Putamen (tissue), 1 donor: ENCODE results near the gene ATP10A.
A peak's percentile ranks its signal among the peaks of the same experiment; 100 is the strongest.
"Not testable (repeated sequence)": the region's sequence is repeated elsewhere in the genome, so short reads cannot be mapped to it uniquely, and the experiment has no call there.

Experiments used
- DNase-seq: peaks from one replicate; pipeline ENCODE4 v3.0.0-alpha.2; 2016; ENCODE audit warnings: low spot score

ATP10A gene

DNA sequence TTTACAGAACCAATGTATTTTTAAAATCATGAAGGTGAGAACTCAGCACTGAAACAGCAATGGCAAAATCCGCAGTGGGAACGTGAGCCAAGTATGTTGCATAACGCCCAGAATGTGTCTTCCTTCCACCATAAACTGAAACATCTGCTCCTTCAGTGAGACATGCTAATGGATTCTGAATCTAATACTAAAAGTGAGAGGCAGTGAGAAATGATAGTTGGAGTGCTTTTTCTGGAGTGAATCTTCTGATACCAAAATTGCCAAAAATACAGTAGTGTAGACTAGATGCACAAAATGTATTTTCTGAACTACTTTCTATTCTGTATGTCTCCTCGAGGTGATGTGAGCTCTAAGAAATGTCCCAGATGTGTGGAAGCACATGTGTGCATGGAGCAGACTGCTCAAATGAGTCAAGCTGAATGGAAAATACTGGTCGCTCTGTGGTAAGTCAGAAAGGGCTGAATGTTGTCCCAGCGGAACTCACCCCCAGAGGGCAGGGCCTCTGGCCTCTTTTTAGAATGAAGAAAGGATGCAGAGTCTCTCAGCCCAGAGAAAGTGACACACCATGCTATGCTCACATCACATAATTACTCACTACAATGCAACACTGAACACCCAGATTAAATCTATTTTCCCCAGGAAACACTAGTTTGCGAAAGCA is 73.0 kb downstream of the ATP10A start:
- DNase-seq, result no peak

DNA sequence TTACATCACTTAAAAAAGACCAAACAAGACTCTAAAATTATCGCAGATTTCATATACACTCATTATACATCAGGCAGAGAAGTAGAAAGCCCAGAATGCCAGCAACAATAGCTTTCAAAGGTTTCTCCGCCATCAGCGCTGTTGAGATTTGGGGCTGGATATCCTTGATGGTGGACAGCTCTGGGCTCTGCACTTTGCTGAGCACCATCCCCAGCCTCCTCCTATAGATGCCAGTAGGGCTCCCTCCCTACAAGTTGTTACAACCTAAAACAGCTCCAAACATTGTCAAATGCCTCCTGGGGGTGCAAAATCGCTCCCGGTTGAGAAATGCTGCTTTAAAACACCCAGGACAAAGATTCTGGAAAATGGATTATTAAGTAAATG is 73.5 kb downstream of the ATP10A start:
- no peak for DNase-seq

DNA sequence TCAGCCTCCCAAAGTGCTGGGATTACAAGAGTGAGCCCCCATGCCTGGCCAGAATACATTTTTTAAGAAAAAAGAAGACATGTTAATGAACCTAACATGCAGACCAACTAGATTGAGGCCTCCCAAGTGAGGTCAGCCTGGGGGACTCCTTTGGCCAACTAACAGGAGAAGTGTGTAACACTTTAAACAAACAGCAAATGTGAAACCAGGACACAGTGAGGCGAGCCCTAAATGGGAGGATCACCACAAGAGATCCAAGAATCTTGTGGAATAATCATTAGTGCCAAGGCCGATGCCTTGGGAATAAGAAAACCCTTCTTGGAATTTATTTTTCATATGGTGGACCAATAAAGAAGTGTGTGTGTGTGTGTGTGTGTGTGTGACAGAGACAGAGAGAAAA is 73.9 kb downstream of the ATP10A start:
- no peak for DNase-seq

DNA sequence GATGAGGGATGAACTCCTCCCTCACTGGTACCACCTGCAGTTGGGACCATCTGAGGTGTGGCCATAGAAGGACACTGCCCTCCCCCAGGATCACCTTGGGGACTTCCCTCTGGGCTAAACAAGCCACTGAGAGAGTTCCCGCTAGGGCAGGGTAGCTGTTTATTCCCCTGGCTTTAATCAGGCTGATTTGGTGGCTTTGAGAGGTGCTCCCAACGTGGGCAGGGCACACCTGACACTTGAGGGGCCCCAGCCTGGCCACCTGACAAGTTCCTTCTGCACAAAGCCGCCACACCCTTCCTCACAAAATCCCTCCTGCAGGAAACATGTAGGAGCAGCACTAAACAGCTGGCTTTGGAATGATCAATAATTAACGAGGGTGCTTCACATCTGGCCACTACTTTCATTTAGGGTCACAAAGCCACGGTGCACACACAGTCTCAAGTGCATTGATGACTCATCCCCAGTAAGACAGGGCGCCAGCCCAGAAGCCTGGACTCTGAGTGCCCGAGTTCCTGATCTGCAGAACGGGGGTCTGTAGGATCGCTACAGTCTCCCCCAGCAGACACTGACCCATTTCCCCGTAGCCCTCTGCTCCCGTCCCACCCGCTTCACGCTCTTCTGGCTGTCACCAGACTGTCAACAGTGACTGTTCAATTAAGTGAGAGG is 75.1 kb downstream of the ATP10A start:
- no peak for DNase-seq

DNA sequence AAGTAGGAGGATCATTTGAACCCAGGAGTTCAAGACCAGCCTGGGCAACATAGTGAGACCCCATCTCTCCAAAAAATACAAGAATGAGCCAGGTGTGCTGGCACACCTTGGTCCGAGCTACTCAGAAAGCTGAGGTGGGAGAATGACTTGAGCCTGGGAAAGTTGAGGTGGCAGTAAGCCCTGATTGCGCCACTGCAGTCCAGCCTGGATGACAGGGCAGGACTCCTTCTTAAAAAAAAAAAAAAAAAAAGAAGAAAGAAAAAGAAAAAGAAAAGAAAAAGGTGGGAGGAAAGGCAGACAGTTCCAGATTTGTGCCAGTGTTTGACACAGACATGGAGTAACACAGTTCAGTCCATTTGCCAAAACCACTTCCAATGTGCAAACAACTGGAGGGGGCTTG is 75.7 kb downstream of the ATP10A start:
- DNase-seq, result no peak

DNA sequence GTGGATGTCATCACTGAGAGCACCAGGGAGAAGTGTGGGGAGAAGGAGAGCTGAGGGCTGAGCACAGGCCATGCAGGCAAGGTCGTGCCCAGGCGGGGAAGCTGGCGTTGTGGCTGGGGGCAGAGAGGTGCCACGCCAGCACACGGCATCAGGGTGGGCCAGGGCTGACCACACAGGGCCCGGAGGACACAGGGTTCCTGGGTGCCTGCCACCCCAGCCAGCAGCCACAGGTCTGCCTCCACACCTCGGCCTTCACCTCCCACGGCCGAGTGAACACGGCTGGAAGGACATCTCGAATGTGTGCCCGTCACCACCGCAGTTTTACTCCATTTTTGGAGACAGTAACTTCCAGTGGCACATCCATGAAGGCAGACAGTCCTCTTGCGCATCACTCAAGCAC is 77.1 kb downstream of the ATP10A start:
- no peak for DNase-seq

DNA sequence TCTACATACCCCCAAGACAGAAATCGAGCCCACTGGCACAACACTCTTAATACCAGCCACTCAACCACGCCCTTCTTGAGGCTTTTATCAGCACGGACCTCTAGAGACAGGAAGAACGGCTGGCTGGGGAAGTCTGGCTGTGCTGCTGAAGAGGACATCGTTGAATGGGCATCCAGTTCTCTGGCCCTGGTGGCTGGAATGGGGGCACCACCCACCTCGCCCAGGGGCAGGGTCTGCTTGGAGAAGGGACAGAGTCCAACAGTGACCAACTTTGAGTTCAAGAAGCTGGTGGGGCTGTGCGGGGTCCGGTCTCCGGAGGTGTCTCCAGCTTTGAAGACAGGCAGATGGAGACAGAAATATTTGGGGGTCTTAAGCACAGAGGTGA is 77.5 kb downstream of the ATP10A start:
- DNase-seq, result no peak

DNA sequence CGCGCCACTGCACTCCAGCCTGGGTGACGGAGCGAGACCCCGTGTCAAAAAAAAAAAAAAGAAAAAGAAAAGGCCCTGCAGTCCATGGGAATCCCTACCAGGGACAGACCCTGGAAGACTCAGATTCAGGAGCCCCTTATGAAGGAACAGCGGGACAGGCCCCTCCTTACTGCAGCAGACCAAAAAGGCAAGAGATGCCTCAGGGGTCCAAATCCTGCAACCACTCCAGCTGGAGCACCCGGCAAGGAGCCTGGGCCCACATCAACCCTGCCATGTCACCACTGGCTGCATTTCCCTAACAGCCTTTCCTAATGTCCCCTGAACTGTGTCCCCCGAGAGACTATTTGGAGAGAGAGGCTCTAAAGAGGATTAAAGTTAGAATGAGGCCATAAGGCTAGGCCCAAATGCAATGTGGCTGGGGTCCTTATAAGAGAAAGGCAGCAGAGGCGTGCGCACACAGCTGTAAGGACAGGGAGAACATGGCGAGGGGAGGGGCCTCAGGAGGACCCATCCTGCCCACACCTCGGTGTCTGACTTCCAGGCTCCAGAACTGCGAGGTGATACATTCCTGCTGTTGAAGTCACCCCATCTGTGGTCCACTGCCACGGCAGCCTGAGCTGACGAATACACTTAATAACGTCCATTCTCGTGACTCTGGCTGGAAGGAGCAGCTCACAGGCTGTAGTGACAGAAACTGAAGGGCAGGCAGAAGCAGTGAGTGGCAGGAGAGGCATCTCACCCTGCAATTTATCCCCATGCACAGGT is 78.1 kb downstream of the ATP10A start:
- no peak for DNase-seq

DNA sequence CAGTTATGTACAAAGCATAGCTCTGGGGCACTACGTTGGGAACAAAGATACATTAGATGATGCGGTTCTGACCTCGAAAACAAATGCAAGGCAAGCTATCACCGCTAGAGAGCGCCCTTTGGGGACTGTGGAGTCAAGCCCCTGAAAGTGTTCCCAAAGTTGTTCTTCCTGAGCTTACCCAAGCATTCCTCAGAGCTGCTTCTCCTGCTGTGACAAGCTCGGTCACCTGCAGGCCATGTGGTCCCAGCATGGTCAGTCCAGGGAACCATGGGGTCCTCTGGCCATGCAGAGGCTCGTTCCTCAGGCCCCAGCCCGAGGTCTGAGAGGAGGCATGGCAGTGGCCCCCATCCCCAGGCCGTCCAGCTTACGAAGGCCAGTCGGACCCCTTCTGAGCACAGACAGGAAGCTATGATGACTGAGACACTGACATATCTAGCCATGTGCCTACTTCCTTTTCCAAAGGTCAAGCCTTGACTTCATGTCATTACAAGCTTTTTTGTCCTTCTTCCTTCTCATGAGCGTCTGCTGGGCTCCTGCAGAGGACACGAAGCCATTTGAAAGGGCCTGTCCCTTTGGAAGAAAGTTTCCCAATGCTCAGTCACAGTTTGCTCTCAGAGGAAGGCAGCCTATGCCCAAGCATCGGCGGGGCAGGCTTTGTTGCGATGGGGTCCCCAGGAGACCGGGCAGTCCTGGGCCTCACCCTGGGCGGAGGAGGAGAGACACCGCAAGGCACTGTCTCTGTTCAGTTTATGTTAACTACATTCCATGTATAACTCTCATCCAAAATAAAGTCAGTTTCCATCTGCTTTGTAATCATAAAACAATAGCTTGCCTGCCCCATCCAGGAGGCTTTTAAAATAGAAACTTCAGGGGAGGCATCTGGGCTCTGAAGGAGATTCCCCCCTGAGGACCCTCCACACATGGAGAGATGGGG is 79.3 kb downstream of the ATP10A start:
- DNase-seq, result no peak

DNA sequence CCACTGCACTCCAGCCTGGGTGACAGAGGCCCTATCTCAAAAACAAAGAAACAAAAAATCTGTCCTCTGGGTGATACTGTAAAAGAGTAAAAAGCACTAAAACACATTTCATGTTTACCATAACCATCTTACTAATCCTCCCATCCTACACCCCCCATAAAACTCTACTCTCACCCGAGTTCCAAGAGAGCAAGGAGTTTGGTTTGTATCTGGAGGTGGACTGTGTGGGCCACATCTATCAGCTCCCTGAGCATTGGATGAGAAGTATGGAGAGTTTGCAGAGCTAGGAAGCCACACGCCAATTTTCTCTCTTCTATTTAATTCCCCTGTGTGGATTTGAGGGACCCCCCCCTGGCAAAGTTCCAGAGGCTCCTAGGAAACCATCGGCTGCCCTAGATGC is 80.0 kb downstream of the ATP10A start:
- DNase-seq, result no peak

DNA sequence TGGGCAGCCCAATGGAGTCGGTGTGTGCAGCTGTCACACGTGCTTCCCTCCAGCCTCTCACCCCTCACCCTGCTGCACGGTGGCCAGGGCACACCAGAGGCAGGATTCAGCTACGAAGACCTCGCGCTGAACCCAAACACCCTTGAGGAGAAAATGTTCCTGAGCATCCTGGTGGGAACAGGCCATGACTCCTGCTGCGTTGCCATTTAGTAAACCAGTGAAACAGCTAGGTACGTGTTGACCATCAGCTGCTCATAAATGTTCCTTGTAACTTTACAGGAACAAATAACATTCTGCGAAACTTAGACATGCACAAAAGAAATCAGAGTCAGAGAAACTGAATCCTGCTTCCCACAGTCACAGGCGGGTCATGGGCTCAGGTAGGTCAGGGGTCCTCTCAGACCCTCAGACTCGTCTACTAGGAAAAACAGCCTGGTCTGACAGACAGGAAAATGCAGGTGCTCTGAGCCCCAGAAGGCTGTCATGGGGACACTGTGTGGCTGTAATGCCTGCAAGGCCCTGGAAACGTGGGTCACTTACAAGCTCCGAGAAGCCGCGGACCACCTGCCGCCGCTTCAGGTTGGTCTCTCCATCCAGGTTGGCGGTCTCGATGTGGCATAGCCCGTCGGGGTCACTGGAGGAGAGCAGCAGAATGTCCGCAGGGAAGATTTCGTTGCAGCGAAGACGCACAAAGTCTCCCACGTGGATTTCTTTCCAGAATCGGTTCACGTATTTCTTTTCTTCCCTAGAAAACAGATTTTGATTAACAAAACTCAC is 82.5 kb downstream of the ATP10A start:
- DNase-seq, result no peak

DNA sequence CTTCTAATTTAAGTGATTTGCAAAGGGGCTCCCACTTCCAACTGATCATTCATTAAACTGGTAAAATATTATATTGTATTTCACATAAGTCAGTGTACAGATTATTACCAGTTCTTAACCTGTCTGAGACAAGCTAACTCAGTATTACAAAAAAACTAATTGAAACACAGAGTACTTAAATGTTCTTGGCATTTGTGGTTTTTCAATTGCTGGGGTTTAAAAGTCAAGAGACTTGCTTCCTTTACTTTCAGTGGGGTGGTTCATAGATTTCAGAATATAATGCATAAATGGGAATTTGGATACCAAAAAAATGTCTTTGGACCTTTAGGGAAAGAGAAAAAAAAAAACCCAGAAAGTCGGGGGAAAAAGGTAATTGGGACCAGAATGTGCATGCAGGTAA is 85.0 kb downstream of the ATP10A start:
- DNase-seq, result no peak

DNA sequence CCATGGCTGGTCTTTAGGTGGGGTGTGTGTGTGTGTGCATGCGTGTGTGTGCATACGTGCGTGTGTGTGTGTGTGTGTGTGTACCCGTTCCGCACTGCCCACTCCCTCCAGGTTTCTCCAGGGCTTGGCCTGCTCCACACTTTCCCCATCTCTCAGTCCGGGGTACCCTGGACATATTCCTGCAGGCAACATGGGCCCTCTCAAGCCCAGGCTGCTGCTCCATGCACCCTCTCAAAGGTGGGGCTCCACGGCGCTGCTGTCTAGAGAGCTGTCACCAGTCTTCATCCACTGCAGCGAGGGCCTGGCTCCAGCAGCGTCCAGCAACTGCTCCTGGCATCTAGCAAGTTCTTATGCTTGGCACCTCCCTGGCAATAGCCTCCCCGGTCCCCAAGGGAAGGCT is 86.1 kb downstream of the ATP10A start:
- DNase-seq, result no peak

DNA sequence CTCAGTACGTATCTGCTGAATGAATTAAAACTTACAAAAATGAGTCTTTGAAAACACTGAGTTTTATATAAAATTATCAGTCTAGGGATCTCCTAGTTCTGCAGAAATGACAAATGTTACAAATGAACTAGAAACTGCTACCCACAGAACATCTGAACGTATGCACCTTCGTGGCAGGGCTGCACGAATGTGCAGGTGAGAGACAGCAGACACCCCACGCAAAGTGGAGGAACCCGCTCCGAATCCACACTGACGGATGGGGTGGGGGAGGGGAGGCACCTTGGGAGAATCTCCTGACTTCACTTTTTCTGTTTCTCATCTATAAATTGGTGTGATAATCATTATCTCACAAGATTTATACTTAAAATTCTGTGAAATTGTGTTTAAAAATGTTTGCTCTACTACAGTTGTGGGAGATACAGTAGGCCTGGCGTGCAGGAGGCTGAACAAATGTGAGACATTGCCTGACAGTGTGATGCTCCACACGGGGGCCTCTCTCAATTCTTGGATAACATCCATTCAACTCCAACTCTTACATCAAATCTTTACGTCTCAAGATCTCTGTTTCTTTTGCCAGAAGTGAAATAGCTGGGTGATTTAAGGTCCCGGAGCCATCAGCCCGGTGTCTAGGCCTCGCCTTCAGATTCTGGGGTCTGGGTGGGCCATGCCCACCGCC is 86.9 kb downstream of the ATP10A start:
- DNase-seq, result peak; percentile 55

DNA sequence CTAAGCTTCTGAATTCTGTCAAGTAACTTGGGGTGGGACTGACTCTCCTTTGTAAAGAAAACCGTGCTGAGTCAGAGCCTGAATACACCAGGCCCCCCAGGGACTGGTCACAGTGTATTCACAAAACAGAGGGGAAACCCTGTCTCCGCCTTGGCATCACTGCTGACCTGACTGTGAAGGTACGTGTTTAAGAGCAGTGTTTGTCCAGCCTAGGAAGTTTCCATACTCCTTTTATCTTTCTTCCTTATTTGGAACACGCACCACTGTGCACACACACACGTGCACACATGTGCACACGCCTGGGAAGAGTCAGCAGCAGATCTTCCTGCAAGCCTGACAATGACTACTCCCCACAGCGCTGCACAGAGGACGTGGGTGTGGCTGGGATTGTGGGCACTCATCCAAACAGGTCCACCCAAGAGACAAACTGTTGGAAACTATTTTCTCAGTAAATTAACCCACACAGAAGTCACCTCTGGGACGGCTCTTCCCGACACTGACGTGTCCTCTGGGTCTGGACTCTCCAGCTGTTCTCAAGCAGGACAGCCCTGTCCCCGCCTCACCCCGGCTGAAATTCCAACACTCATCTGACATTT is 87.7 kb downstream of the ATP10A start:
- peak; percentile 22 for DNase-seq

DNA sequence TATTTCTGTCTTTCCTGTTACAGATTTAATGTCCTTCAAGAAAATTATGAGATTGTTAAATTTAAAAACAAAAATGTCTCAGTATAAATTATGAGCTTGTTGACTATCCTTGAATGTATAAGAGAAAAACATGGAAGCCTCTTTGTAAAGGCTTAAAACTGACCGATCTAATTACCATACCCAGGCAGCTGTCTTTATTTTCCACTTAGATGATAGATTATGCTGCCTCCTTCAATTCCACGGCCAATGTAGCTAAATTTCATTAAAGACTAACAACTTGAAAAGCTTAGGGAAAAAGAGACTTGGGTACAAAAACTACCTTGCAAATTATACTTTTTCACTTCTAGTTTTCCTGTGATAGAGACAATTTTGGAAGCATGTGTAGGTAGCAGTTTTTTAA is 88.3 kb downstream of the ATP10A start:
- no peak for DNase-seq

DNA sequence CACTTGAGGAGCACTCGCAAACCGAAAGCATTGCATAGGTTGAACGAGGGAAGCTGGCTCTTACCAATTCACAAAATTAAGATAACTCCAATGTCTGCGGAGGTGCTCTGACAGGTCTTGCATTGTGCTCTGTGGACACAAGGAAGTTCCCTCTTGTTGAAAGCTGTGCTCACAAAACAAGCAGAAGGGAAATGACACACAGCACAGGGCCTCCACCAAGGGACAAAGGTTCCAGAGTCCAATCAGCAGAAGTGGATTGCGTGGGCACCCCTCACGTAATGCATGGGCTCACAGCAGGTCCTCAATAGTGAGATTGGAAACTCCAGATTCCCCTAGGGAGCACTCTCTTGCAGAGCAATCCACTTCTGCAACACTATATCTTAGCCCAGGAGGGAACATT is 89.9 kb downstream of the ATP10A start:
- DNase-seq, result no peak

DNA sequence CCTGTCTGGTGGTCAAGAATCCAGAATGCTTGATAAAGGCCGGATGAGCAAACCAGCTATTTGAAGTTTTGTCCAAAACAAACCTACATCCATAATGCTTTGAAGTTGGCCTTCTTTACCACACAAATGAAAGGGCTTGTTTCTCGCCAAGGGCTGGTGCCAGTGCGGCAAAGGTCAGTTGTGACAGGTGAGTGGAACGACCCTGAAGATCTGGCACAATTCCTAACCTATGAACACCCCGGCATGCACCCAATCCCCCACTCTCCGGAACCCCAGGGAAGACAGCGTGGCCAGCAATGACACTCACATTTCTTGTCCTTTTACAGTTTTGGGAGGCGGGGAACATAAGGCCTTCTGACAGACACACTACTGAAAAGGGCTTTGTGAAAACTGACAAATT is 90.6 kb downstream of the ATP10A start:
- no peak for DNase-seq

DNA sequence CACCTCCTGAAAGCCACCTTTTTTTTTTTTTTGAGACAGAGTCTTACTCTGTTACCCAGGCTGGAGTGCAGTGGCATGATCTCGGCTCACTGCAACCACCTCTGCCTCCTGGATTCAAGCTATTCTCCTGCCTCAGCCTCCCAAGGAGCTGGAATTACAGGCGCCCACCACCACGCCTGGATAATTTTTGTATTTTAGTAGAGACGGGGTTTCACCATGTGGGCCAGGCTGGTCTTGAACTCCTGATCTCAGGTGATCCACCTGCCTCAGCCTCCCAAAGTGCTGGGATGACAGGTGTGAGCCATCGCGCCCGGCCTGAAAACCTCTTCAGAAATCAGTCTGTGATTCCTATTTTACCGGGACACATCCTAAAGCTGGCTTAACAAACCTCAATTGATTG is 91.4 kb downstream of the ATP10A start:
- DNase-seq, result not testable (repeated sequence)

DNA sequence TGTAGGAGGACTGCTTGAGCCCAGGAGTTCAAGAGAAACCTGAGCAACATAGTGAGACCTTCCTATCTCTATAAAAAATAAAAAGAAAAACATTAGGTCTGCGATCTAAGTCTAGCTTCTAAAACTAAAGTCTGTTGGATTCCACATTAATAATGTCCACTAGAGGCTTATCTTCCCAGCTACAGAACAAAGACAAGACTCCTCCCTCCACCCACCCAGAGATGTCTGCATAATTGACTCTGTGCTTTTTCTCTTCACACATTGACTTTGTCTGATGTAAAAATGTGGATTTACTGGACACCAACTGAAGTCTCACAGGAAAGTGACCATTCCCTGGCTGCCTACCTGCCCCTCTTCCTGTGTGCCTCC is 91.8 kb downstream of the ATP10A start:
- DNase-seq, result no peak
